Measurements from ENCODE around the gene DLX4. TPM values are rescaled to one million over a fixed set of nuclear protein-coding genes. Genes with fewer than 3 reads are reported as not detected.

The DLX4 gene
- total and polyA plus RNA-seq, 7 donors = 0.34 TPM; not detected in 6

DNA sequence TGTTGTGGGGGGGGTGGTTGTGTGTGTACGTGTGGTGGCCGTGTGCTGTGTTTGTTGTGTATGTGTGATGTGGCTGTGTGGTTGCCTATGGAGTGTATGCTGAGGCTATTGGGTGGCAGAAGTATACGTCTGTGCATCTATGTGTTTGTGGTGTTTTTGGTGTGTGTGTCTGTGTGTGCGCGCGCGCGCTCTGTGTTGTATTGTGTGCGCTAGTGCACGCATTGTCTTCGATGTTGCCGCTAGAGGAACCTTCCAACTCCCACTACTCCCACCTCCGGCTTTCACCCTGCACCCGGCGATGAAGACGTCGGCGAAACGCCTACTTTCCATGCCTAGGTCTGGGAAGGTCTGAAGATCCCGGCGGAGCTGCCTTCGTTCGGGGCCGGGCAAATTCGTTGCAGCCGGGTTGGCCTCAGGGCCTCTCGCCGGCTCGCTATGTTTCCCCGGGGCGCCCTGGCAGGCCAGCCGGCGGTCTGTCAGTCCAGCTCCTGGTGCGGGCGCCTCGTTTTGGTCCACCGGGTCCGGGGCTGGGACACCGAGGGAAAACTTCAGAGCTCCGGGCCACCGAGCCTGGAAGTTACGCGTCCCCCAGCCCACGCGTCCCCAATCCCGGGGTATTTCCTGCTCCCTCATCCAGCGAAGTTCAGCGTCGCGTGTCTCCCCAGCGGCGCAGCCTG lies 5.2 kb upstream of the DLX4 start:
- no peaks in the 10 kb centered on the region for H3K36me3 ChIP-seq
- WGBS, 2 donors = 8 to 24% methylated on average over 52 of the region's 52 CpGs
- no peak overlapping the region for H3K4me3 ChIP-seq
- TF ChIP-seq POLR2AphosphoS5 (IDR thresholded peaks at IDR 0.05) (peak in 3 of 4 donors; percentile 10 to 59 (median 27)), EP300 (IDR thresholded peaks at IDR 0.05) (no peak)
- no peak overlapping the region for H3K27ac ChIP-seq
- peaks cover 0 to 29% (median 19%) of the 10 kb centered on the region in 4 donors for H3K4me1 ChIP-seq
- intact Hi-C loops (cut with DNase I) = no loop called here
- DNase-seq = no peak
- peaks cover 53 to 80% (median 69%) of the 10 kb centered on the region in 3 donors for H3K27me3 ChIP-seq
- H3K9me3 ChIP-seq = no peaks in the 10 kb centered on the region

DNA sequence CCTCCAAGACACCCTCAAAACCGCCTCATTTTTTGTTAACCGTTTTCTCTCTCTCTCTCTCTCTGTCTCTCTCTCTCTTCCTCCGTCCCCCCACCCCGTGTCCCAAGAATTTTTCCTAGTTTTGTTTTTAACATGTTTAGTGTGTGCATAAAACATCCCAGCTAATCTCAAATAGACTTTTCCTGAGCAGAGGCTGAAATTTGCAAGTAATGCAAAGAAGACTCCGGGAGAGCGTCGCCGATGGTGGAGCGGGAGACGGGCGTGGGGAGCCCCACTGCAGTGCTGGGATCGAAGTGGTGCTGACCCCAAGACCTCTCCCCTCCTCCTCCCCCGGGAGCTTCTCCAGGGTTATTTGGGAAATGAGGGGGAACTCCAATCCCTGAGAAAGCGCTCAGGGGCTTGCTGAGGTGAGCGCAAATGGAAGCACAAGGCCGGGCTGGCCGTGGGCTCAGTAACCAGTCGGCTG lies 4.7 kb upstream of the DLX4 start:
- Histone ChIP-seq H3K36me3 (no peaks in the 10 kb centered on the region), H3K27ac (no peak overlapping the region), H3K27me3 (peaks cover 59 to 85% (median 75%) of the 10 kb centered on the region in 3 donors), H3K4me1 (peaks cover 0 to 35% (median 25%) of the 10 kb centered on the region in 4 donors), H3K4me3 (no peak overlapping the region), H3K9me3 (no peaks in the 10 kb centered on the region)
- intact Hi-C loops (cut with DNase I) = no loop called here
- WGBS, 2 donors = 9 to 20% methylated on average over 18 of the region's 18 CpGs
- TF ChIP-seq, protein P1, sequence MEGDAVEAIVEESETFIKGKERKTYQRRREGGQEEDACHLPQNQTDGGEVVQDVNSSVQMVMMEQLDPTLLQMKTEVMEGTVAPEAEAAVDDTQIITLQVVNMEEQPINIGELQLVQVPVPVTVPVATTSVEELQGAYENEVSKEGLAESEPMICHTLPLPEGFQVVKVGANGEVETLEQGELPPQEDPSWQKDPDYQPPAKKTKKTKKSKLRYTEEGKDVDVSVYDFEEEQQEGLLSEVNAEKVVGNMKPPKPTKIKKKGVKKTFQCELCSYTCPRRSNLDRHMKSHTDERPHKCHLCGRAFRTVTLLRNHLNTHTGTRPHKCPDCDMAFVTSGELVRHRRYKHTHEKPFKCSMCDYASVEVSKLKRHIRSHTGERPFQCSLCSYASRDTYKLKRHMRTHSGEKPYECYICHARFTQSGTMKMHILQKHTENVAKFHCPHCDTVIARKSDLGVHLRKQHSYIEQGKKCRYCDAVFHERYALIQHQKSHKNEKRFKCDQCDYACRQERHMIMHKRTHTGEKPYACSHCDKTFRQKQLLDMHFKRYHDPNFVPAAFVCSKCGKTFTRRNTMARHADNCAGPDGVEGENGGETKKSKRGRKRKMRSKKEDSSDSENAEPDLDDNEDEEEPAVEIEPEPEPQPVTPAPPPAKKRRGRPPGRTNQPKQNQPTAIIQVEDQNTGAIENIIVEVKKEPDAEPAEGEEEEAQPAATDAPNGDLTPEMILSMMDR (IDR thresholded peaks at IDR 0.05) = no peak
- TF ChIP-seq EP300 (IDR thresholded peaks at IDR 0.05) = no peak
- TF ChIP-seq POLR2AphosphoS5 (IDR thresholded peaks at IDR 0.05) = no peak
- no peak for TF ChIP-seq POLR2A (IDR thresholded peaks at IDR 0.05)
- no peak for DNase-seq

DNA sequence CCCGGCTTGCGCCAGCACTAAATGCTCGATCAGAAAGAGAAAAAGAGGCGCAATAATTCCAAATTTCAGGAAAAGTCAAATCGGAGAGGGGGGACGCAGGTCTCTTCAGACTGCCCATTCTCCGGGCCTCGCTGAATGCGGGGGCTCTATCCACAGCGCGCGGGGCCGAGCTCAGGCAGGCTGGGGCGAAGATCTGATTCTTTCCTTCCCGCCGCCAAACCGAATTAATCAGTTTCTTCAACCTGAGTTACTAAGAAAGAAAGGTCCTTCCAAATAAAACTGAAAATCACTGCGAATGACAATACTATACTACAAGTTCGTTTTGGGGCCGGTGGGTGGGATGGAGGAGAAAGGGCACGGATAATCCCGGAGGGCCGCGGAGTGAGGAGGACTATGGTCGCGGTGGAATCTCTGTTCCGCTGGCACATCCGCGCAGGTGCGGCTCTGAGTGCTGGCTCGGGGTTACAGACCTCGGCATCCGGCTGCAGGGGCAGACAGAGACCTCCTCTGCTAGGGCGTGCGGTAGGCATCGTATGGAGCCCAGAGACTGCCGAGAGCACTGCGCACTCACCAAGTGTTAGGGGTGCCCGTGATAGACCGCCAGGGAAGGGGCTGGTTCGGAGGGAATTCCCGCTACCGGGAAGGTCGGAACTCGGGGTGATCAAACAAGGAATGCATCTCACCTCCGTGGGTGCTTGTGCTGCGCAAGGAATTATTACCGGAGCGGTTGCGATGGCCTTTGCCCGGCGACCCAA lies 4.0 kb upstream of the DLX4 start:
- no peak overlapping the region for H3K4me3 ChIP-seq
- intact Hi-C loops (cut with DNase I) = no loop called here

DNA sequence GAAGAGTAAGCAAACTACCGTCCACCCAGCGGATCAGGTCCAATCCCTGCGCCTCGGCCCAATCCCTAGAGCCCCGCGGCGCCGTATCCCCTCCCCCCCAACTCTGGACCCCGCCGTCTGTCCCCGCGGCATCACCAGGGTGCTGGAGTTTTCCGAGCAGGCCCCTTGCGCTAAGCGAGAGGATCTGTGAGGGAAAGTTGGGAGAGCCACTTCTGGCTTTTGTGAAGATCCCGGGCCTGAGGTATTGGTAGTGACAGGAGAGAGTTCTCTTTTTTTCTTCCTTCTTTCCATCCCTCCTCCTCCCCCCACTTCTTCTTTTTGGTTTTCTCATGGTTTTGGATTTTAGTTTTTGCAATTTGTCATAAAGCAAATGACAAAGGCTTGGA lies 3.5 kb upstream of the DLX4 start:
- H3K27me3 ChIP-seq = peaks cover 70 to 97% (median 86%) of the 10 kb centered on the region in 3 donors
- no peak for DNase-seq
- intact Hi-C loops (cut with DNase I) = no loop called here
- H3K9me3 ChIP-seq = no peaks in the 10 kb centered on the region
- H3K4me3 ChIP-seq = no peak overlapping the region
- 4 to 13% methylated on average over 16 of the region's 16 CpGs for WGBS, 2 donors
- no peaks in the 10 kb centered on the region for H3K36me3 ChIP-seq
- H3K4me1 ChIP-seq = peaks cover 0 to 44% (median 32%) of the 10 kb centered on the region in 4 donors
- no peak overlapping the region for H3K27ac ChIP-seq
- TF ChIP-seq POLR2A (IDR thresholded peaks at IDR 0.05) = no peak
- no peak for TF ChIP-seq EP300 (IDR thresholded peaks at IDR 0.05)
- TF ChIP-seq, protein P1 (IDR thresholded peaks at IDR 0.05) = no peak
- no peak for TF ChIP-seq POLR2AphosphoS5 (IDR thresholded peaks at IDR 0.05)

More for the DNA sequence above, 4.0 kb upstream of the DLX4 start:
- Histone ChIP-seq H3K27ac (no peak overlapping the region), H3K9me3 (no peaks in the 10 kb centered on the region), H3K4me1 (peaks cover 0 to 41% (median 31%) of the 10 kb centered on the region in 4 donors), H3K36me3 (no peaks in the 10 kb centered on the region), H3K27me3 (peaks cover 65 to 92% (median 81%) of the 10 kb centered on the region in 3 donors)
- WGBS, 2 donors = 6 to 16% methylated on average over 52 of the region's 52 CpGs
- TF ChIP-seq, protein P1 (IDR thresholded peaks at IDR 0.05) = no peak
- TF ChIP-seq EP300 (IDR thresholded peaks at IDR 0.05) = no peak
- TF ChIP-seq POLR2AphosphoS5 (IDR thresholded peaks at IDR 0.05) = no peak
- no peak for TF ChIP-seq POLR2A (IDR thresholded peaks at IDR 0.05)
- no peak for DNase-seq

DNA sequence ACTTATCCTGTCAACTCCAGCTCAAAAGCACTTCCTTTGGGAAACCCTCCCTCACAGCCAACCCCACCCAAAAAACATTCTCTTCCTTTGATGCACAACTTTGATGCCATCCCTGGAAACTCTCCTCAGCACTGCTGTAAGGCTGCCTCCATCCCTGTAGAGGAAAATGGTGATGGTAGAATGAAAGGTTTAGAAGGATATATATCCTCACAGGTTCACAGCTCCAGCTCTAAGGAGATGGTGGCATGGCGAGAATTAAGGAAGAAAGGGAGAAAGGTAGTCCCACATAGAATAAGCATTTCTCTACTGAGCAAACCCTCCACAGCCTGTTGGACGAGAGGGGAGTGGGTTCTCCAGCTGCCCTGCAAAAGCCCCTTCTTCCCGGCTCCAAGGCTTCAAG lies 2.2 kb upstream of the DLX4 start:
- TF ChIP-seq POLR2AphosphoS5 (IDR thresholded peaks at IDR 0.05) (no peak), POLR2A (IDR thresholded peaks at IDR 0.05) (no peak), EP300 (IDR thresholded peaks at IDR 0.05) (no peak)
- TF ChIP-seq, protein P1 (IDR thresholded peaks at IDR 0.05) = no peak
- Histone ChIP-seq H3K27me3 (peaks cover 81 to 100% (median 98%) of the 10 kb centered on the region in 3 donors), H3K27ac (no peak overlapping the region), H3K9me3 (no peaks in the 10 kb centered on the region), H3K4me3 (no peak overlapping the region), H3K4me1 (peaks cover 0 to 50% (median 36%) of the 10 kb centered on the region in 4 donors), H3K36me3 (no peaks in the 10 kb centered on the region)
- WGBS, 2 donors = 37 to 43% methylated on average over 3 of the region's 3 CpGs
- no peak for DNase-seq
- intact Hi-C loops (cut with DNase I) = no loop called here
